Measurements from ENCODE around the gene CNMD. TPM values are rescaled to one million over a fixed set of nuclear protein-coding genes. Genes with fewer than 3 reads are reported as not detected.

The CNMD gene
- total and polyA plus RNA-seq, 2 of the 4 experiments (the other 2 are of a cell fraction) = not detected

DNA sequence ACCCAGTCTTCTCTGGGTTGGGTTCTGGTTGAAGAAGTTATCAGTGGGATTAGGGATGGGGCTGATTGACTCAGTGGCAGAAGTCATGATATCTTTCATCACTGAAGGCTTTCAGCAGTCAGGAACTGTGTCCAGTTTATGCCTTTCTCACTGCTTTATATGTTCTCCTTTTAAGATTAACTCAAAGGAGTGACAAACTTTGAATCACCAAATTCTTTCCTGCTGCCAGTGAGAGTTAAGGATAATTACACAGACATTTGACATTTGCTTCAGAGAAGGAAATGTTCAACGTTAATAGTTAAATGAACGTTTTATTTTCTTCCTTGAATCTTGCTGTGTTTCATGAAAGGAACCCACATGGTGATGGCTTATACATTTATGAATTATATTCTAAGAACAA lies 41.0 kb upstream of the CNMD start (continued):
- TF ChIP-seq, protein P1, sequence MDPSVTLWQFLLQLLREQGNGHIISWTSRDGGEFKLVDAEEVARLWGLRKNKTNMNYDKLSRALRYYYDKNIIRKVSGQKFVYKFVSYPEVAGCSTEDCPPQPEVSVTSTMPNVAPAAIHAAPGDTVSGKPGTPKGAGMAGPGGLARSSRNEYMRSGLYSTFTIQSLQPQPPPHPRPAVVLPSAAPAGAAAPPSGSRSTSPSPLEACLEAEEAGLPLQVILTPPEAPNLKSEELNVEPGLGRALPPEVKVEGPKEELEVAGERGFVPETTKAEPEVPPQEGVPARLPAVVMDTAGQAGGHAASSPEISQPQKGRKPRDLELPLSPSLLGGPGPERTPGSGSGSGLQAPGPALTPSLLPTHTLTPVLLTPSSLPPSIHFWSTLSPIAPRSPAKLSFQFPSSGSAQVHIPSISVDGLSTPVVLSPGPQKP (IDR thresholded peaks at IDR 0.05; ENCODE audit: borderline replicate concordance, low read depth, low read length) = no peak

DNA sequence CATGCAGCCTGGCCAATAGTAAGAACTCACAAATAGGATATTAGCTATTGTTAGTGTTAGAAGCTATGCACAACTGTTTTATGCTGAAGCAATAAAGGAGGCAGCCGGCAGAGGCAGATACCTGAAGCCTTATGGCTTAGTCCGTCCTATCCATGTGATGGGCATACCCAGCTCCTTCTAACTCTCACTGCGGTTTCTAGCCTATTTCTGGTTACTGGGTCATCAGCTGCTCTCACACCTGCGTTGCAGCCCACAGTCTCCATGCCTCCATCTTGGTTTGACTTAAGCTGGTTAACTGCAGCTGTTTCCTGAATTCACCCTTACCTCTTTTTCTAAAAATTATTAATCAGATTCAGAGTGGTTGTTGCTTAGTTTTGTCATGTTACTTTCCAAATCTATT lies 40.5 kb upstream of the CNMD start:
- ChIA-PET CTCF (no interaction called here), POLR2A (ENCODE audit: unreplicated experiment) (no interaction called here)
- Histone ChIP-seq H2BK15ac (ENCODE audit: low read depth, low read length) (no peak overlapping the region), H2BK5ac (ENCODE audit: low read depth, low read length, poor library complexity, severe bottlenecking) (no peak overlapping the region), H2AFZ (replicated peaks; ENCODE audit: low read length, poor library complexity) (no peak overlapping the region), H3K4ac (ENCODE audit: low read depth, low read length) (no peak overlapping the region), H3K18ac (ENCODE audit: low read depth, low read length) (no peak overlapping the region), H2BK120ac (ENCODE audit: low read depth, low read length) (no peak overlapping the region), H3K9ac (ENCODE audit: low read depth, low read length) (no peak overlapping the region), H3K9me1 (ENCODE audit: insufficient read depth, low read length) (no peaks in the 10 kb centered on the region), H3K9me3 (ENCODE audit: control insufficient read depth, insufficient read depth, low read length) (no peaks in the 10 kb centered on the region), H3K23ac (ENCODE audit: low read depth, low read length) (no peak overlapping the region), H3K27me3 (ENCODE audit: control insufficient read depth, insufficient read depth, low read length) (no peaks in the 10 kb centered on the region), H2AK5ac (ENCODE audit: low read depth, low read length) (no peak overlapping the region), H3K27ac (ENCODE audit: insufficient read depth, low read length) (no peak overlapping the region), H3K36me3 (ENCODE audit: control insufficient read depth, insufficient read depth, low read length) (no peaks in the 10 kb centered on the region), H4K91ac (ENCODE audit: insufficient read depth, low read depth, low read length) (no peak overlapping the region), H2AK9ac (replicated peaks; ENCODE audit: low read depth, low read length, poor library complexity) (no peak overlapping the region), H3K4me1 (ENCODE audit: control insufficient read depth, insufficient read depth, low read length) (no peaks in the 10 kb centered on the region), H2BK20ac (ENCODE audit: low read depth, low read length) (no peak overlapping the region), H3K14ac (replicated peaks; ENCODE audit: low read depth, low read length) (no peak overlapping the region), H3K79me1 (ENCODE audit: low read depth in 1 of 2, low read length in 2 of 2) (no peaks in the 10 kb centered on the region), H4K5ac (ENCODE audit: low read depth, low read length) (no peak overlapping the region), H3K56ac (ENCODE audit: extremely low read depth, insufficient read depth, low read length) (no peak overlapping the region), H4K8ac (ENCODE audit: low read depth in 2 of 2, low read length in 2 of 2) (no peak overlapping the region), H3K4me3 (ENCODE audit: insufficient read depth, low read depth, low read length) (no peak overlapping the region), H3K4me2 (ENCODE audit: low read depth, low read length) (no peak overlapping the region), H4K20me1 (ENCODE audit: insufficient read depth, low read length) (no peaks in the 10 kb centered on the region)
- intact Hi-C loops (cut with micrococcal nuclease) = no loop called here
- no TSS peak for BruUV-seq (replicated peaks)
- DNase-seq (no peak), ATAC-seq (ENCODE audit: low read depth) (no peak)
- dilution Hi-C loops (cut with HindIII; ENCODE audit: low sequenced_read_pairs, unreplicated experiment) = no loop called here
- WGBS, 2 experiments (ENCODE audit: extremely low coverage in 2 of 2, insufficient read length in 1 of 2) = 40% methylated on average over 1 of the region's 4 CpGs; no CpG with 5 or more reads in 1 of the 2 experiments
- in situ Hi-C loops (cut with MboI; ENCODE audit: low sequenced_read_pairs) = no loop called here
- TF ChIP-seq MAFK (IDR thresholded peaks at IDR 0.05; ENCODE audit: low read depth, low read length) = no peak
- no peak for TF ChIP-seq FOS (IDR thresholded peaks at IDR 0.05; ENCODE audit: low read depth, low read length)
- no peak for TF ChIP-seq RCOR1 (IDR thresholded peaks at IDR 0.05; ENCODE audit: insufficient replicate concordance, low read length)
- TF ChIP-seq, protein P2, sequence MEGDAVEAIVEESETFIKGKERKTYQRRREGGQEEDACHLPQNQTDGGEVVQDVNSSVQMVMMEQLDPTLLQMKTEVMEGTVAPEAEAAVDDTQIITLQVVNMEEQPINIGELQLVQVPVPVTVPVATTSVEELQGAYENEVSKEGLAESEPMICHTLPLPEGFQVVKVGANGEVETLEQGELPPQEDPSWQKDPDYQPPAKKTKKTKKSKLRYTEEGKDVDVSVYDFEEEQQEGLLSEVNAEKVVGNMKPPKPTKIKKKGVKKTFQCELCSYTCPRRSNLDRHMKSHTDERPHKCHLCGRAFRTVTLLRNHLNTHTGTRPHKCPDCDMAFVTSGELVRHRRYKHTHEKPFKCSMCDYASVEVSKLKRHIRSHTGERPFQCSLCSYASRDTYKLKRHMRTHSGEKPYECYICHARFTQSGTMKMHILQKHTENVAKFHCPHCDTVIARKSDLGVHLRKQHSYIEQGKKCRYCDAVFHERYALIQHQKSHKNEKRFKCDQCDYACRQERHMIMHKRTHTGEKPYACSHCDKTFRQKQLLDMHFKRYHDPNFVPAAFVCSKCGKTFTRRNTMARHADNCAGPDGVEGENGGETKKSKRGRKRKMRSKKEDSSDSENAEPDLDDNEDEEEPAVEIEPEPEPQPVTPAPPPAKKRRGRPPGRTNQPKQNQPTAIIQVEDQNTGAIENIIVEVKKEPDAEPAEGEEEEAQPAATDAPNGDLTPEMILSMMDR (conservative IDR thresholded peaks at IDR 0.05; ENCODE audit: low read depth, low read length) = no peak
- no peak for TF ChIP-seq CEBPB (IDR thresholded peaks at IDR 0.05; ENCODE audit: low read depth, low read length)
- TF ChIP-seq POLR2A (IDR thresholded peaks at IDR 0.05; ENCODE audit: low read depth, low read length) = no peak
- TF ChIP-seq SMC3 (IDR thresholded peaks at IDR 0.05; ENCODE audit: low read depth, low read length) = no peak
- TF ChIP-seq MAZ (IDR thresholded peaks at IDR 0.05; ENCODE audit: borderline replicate concordance, low read depth, low read length) = no peak
- no peak for TF ChIP-seq NFE2L2 (IDR thresholded peaks at IDR 0.05; ENCODE audit: low read depth, low read length)
- no peak for TF ChIP-seq RFX5 (IDR thresholded peaks at IDR 0.05; ENCODE audit: low read depth, low read length)
- TF ChIP-seq, protein P3, sequence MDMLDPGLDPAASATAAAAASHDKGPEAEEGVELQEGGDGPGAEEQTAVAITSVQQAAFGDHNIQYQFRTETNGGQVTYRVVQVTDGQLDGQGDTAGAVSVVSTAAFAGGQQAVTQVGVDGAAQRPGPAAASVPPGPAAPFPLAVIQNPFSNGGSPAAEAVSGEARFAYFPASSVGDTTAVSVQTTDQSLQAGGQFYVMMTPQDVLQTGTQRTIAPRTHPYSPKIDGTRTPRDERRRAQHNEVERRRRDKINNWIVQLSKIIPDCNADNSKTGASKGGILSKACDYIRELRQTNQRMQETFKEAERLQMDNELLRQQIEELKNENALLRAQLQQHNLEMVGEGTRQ (IDR thresholded peaks at IDR 0.05; ENCODE audit: low read depth, low read length) = no peak
- no peak for TF ChIP-seq BHLHE40 (IDR thresholded peaks at IDR 0.05; ENCODE audit: low read depth, low read length)
- TF ChIP-seq MXI1 (IDR thresholded peaks at IDR 0.05; ENCODE audit: borderline replicate concordance, low read depth, low read length) = no peak
